Stimulated activated naive CD4-positive, alpha-beta T cell treated with Interleukin-2 at 50 U/mL for 16 hours (primary cell): ENCODE measurements around the gene C16orf82.
"Not testable (repeated sequence)": the region's sequence is repeated elsewhere in the genome, so short reads cannot be mapped to it uniquely, and the experiment has no call there.

ENCODE experiments used
- DNase-seq: peaks from one replicate; lab custom pipeline; 2025; lab: John Stamatoyannopoulos, UW

C16orf82 gene

GRCh38 chr16:27066668-27067537, at the start of gene C16orf82:
Gene C16orf82, plus strand, starts transcription at chr16:27066927.
- no peak for DNase-seq

GRCh38 chr16:27020031-27020430, 46.7 kb upstream of the C16orf82 start:
- DNase-seq, result no peak

- DNase-seq, result no peak
These were observed 42.7 kb upstream of the C16orf82 start for GRCh38 chr16:27024010-27024409.

- no peak for DNase-seq
These were observed 41.1 kb upstream of the C16orf82 start for GRCh38 chr16:27025581-27025980.

GRCh38 chr16:27027971-27028370, 38.8 kb upstream of the C16orf82 start:
- DNase-seq, result no peak

- DNase-seq, result no peak
These were observed 38.1 kb upstream of the C16orf82 start for GRCh38 chr16:27028591-27029110.

- DNase-seq, result no peak
These were observed 37.2 kb upstream of the C16orf82 start for GRCh38 chr16:27029525-27029924.

GRCh38 chr16:27033281-27033979, 33.3 kb upstream of the C16orf82 start:
- DNase-seq, result no peak

- no peak for DNase-seq
These were observed 26.0 kb upstream of the C16orf82 start for GRCh38 chr16:27040732-27041131.

- no peak for DNase-seq
These were observed 19.7 kb upstream of the C16orf82 start for GRCh38 chr16:27046958-27047518.

GRCh38 chr16:27048316-27048715, 18.4 kb upstream of the C16orf82 start:
- DNase-seq, result no peak

GRCh38 chr16:27049117-27049516, 17.6 kb upstream of the C16orf82 start:
- no peak for DNase-seq

- no peak for DNase-seq
These were observed 14.7 kb upstream of the C16orf82 start for GRCh38 chr16:27052007-27052406.

- DNase-seq, result no peak
These were observed 12.7 kb upstream of the C16orf82 start for GRCh38 chr16:27053996-27054395.

GRCh38 chr16:27058299-27058698, 8.4 kb upstream of the C16orf82 start:
- no peak for DNase-seq

- DNase-seq, result no peak
These were observed 4.0 kb downstream of the C16orf82 start for GRCh38 chr16:27070776-27071175.

- no peak for DNase-seq
These were observed 7.0 kb downstream of the C16orf82 start for GRCh38 chr16:27073733-27074132.

- DNase-seq, result no peak
These were observed 14.2 kb downstream of the C16orf82 start for GRCh38 chr16:27080895-27081294.

- DNase-seq, result no peak
These were observed 17.1 kb downstream of the C16orf82 start for GRCh38 chr16:27083861-27084261.

GRCh38 chr16:27084307-27085028, 17.7 kb downstream of the C16orf82 start:
- DNase-seq, result no peak

GRCh38 chr16:27085182-27085581, 18.5 kb downstream of the C16orf82 start:
- DNase-seq, result no peak

- DNase-seq, result not testable (repeated sequence)
These were observed 19.3 kb downstream of the C16orf82 start for GRCh38 chr16:27086031-27086430.
